ENCODE measurements around the gene SAMD4A. TPM values are rescaled to one million over a fixed set of nuclear protein-coding genes. Genes with fewer than 3 reads are reported as not detected.

The SAMD4A gene
- total RNA-seq, 4 donors from 2014 or later, result 2.9 to 19.5 (median 3.9) TPM

DNA sequence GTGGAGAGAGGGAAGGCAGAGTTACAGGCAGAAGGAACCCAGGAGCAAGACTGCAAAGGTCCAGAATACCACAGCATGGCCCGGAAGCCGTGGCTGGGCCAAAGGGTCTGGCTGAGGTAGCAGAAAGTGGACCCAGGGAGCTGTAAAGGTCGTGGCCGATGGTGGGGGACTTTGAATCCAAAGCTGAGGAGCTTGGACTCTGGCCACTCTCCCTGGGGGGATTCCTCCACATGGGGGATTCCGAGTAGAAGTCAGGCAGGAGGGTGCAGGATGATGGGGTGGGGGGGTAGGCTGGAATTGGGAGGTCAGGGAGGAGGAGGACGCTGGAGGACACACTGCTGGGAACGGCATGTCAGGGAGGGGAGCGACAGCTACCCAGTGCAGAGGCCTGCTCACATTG is 210.5 kb downstream of the SAMD4A start:
- intact Hi-C loops (cut with DNase I), result loop anchor here (10.0 kb wide), 1 partner anchor 127 kb away; the partner anchor contains the start of gene GCH1
- Histone ChIP-seq H3K4me1 (peaks cover 11 to 38% (median 22%) of the 10 kb centered on the region in 3 donors), H3K4me3 (no peak overlapping the region), H3K36me3 (peaks cover 0 to 16% (median 0%) of the 10 kb centered on the region in 3 donors), H3K27me3 (peaks cover 0 to 16% (median 0%) of the 10 kb centered on the region in 4 donors), H3K9me3 (no peaks in the 10 kb centered on the region), H3K27ac (no peak overlapping the region)
- TF ChIP-seq, protein P1, sequence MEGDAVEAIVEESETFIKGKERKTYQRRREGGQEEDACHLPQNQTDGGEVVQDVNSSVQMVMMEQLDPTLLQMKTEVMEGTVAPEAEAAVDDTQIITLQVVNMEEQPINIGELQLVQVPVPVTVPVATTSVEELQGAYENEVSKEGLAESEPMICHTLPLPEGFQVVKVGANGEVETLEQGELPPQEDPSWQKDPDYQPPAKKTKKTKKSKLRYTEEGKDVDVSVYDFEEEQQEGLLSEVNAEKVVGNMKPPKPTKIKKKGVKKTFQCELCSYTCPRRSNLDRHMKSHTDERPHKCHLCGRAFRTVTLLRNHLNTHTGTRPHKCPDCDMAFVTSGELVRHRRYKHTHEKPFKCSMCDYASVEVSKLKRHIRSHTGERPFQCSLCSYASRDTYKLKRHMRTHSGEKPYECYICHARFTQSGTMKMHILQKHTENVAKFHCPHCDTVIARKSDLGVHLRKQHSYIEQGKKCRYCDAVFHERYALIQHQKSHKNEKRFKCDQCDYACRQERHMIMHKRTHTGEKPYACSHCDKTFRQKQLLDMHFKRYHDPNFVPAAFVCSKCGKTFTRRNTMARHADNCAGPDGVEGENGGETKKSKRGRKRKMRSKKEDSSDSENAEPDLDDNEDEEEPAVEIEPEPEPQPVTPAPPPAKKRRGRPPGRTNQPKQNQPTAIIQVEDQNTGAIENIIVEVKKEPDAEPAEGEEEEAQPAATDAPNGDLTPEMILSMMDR (IDR thresholded peaks at IDR 0.05), result no peak
- no peak for TF ChIP-seq POLR2A (IDR thresholded peaks at IDR 0.05)
- DNase-seq, result no peak
- 68 to 74% methylated on average over 7 to 8 of the region's 8 CpGs for WGBS, 2 donors

DNA sequence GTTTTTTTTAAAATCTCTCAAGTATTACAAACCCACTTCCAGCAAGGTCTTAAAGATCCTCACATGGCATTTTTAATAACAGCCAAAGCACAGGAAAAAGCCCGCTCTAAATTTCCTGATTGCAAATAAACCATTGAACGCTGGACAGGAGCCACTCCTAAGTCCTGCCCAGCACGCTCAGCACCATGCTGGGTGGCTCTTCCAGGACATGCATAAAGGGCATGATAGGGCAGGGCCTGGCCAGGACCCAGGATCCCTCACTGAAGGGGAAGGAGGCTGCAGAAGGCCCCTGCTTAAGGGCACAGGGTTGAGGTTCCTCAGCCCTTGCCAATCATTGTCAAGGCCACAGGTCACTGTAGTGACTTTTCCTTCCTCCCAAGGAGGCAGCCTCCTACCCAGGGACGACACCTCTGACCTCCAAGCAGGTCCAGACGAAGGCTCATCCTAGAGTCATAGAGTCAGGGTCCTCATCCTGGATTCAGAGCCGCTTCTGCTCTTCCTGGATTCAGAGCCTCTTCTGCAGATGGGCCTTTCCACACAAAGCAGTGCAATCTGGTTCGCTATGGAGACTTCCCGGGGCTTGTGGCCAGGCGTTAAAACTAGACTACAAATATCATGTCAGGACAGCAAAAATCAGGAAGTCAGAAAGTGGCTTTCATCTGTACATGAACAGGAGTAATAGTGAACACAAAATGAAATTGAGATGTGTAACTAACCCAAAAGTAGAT is 211.9 kb downstream of the SAMD4A start:
- intact Hi-C loops (cut with DNase I), result loop anchor here (10.0 kb wide), 1 partner anchor 126 kb away; the partner anchor contains the start of gene GCH1

DNA sequence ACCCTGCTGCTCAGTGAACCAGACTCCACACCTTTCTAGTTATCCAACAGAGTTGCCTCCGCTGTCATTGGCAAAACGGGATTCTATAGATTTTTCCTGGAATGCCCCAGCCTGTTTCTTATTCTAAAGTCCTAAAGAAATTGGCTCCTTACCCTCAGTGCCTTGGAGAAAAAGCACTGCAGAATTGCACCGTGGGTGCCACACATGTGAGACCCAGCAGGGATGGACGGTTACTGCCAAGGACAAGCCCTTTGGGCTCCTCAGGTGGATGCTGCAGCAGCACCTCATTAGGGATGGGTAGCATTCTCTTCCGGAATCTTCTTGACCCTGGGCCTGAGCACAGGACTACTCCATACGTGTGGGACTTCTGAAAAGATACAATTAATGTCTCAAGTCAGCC is 214.2 kb downstream of the SAMD4A start:
- intact Hi-C loops (cut with DNase I), result no loop called here
- Histone ChIP-seq H3K9me3 (no peaks in the 10 kb centered on the region), H3K36me3 (peaks cover 0 to 27% (median 0%) of the 10 kb centered on the region in 3 donors), H3K4me1 (peaks cover 4 to 11% (median 5%) of the 10 kb centered on the region in 3 donors), H3K27me3 (peaks cover 0 to 4% (median 0%) of the 10 kb centered on the region in 4 donors), H3K27ac (no peak overlapping the region), H3K4me3 (no peak overlapping the region)
- DNase-seq, result no peak
- TF ChIP-seq, protein P1 (IDR thresholded peaks at IDR 0.05), result no peak
- TF ChIP-seq POLR2A (IDR thresholded peaks at IDR 0.05), result no peak
- 66 to 84% methylated on average over 4 to 5 of the region's 6 CpGs for WGBS, 2 donors

More for the DNA sequence above, 211.9 kb downstream of the SAMD4A start:
- H3K4me1 ChIP-seq, result peaks cover 6 to 24% (median 10%) of the 10 kb centered on the region in 3 donors
- H3K27me3 ChIP-seq, result peaks cover 0 to 16% (median 0%) of the 10 kb centered on the region in 4 donors
- TF ChIP-seq, protein P1 (IDR thresholded peaks at IDR 0.05), result no peak
- TF ChIP-seq POLR2A (IDR thresholded peaks at IDR 0.05), result no peak
- 81 to 87% methylated on average over 5 to 6 of the region's 9 CpGs for WGBS, 2 donors
- H3K36me3 ChIP-seq, result peaks cover 0 to 16% (median 0%) of the 10 kb centered on the region in 3 donors
- no peak overlapping the region for H3K4me3 ChIP-seq
- no peak overlapping the region for H3K27ac ChIP-seq
- DNase-seq, result no peak
- H3K9me3 ChIP-seq, result no peaks in the 10 kb centered on the region

DNA sequence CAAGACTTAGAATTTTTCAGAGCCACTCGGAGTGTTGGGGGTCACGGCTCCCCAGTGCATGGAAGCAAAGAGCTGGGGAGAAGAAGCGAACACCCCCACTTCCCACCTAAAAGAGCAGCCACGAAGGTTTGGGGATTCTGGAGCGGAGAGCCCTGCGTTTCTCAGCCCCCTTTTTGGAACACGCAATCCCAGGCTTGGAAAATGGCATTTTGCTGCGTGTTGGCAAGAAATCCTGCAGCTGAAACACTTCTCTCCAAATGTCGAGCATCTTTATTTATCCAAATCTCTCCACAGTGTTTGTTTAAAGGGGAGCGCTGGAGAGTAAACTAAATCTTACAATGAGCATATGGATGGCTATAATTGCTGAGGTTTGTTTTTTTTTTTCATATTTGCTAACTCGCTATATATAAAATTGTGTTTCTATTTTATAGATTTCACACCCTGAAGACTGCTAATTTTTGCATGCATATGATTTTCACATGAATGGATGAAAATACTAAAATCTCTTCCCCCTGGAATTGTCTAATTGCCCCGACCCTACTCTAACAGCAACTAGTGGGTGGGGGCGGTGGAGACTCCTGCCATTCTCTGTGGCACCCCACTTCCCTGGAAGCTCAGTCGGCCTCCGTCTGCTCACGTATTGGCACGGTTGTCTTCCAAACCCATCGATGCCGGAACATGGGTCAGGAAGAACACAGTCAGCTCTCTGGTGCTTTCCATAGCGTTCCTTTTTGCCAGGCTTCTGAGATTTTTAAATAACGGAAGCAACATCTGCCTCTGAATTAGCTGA is 215.2 kb downstream of the SAMD4A start:
- TF ChIP-seq POLR2A (IDR thresholded peaks at IDR 0.05), result no peak
- TF ChIP-seq, protein P1 (IDR thresholded peaks at IDR 0.05), result no peak
- DNase-seq, result no peak
- whole genome bisulfite sequencing, 2 donors, result 73 to 76% methylated on average over 18 to 20 of the region's 21 CpGs
- Histone ChIP-seq H3K4me3 (no peak overlapping the region), H3K36me3 (peaks cover 0 to 31% (median 0%) of the 10 kb centered on the region in 3 donors), H3K27ac (peak overlapping the region in 2 of 4 donors; percentile 50 to 61), H3K9me3 (no peaks in the 10 kb centered on the region), H3K4me1 (peaks cover 0 to under 1% (median 0%) of the 10 kb centered on the region in 3 donors), H3K27me3 (no peaks in the 10 kb centered on the region)
- intact Hi-C loops (cut with DNase I), result no loop called here

Data from esophagus squamous epithelium (tissue), 5 donors.